Mesothelial cell of epicardium (in vitro differentiated cells): ENCODE data around the gene FAM240A. TPM values are rescaled to one million over a fixed set of nuclear protein-coding genes. Genes with fewer than 3 reads are reported as not detected.

Source experiments
- DNase-seq, 2 experiments: peaks; one replicate each; pipeline ENCODE4 v3.0.0; 2021; ENCODE audit warnings: low spot score in 2 of 2; ENCODE audit not compliant: unreplicated experiment in 2 of 2
- H3K27ac Mint-ChIP-seq: 2 replicates; pipeline ENCODE4 v1.8.0; 2021; ENCODE audit warnings: mixed read lengths
- H3K27me3 Mint-ChIP-seq: 2 replicates; pipeline ENCODE4 v1.8.0; 2021; ENCODE audit warnings: low read depth, mixed read lengths
- H3K36me3 Mint-ChIP-seq: 2 replicates; pipeline ENCODE4 v1.8.0; 2021; ENCODE audit warnings: mixed read lengths
- H3K4me1 Mint-ChIP-seq: 2 replicates; pipeline ENCODE4 v1.8.0; 2021; ENCODE audit warnings: mixed read lengths
- H3K4me3 Mint-ChIP-seq: 2 replicates; pipeline ENCODE4 v1.8.0; 2021; ENCODE audit warnings: mild to moderate bottlenecking, moderate library complexity, mixed read lengths
- H3K9me3 Mint-ChIP-seq: 2 replicates; pipeline ENCODE4 v1.8.0; 2021; ENCODE audit warnings: mixed read lengths
- CTCF ChIP-seq: fragments of 200-600 bp; sonication (generic); IDR thresholded peaks from one replicate; pipeline ENCODE4 v1.5.0; 2021; ENCODE audit warnings: antibody characterized with exemption; ENCODE audit not compliant: unreplicated experiment
- total RNA-seq: library from RNA; stranded (reverse); gene quantifications from 3 replicates; pipeline ENCODE4 v1.2.1, GENCODE V29; 2021

The FAM240A gene
- total RNA-seq, 1 donor from 2014 or later: not detected

- no peaks in the 10 kb centered on the region for H3K9me3 Mint-ChIP-seq
Measured at GRCh38 chr3:46664971-46665762, 52.8 kb downstream of the FAM240A start.

GRCh38 chr3:46665763-46666452, 53.6 kb downstream of the FAM240A start:
- TF ChIP-seq CTCF: no peak
- DNase-seq: peak in 1 of 2 experiments; percentile 29
- peaks cover 29% of the 10 kb centered on the region for H3K4me1 Mint-ChIP-seq
- H3K27me3 Mint-ChIP-seq: no peaks in the 10 kb centered on the region
- no peaks in the 10 kb centered on the region for H3K36me3 Mint-ChIP-seq
- no peak overlapping the region for H3K27ac Mint-ChIP-seq
- H3K9me3 Mint-ChIP-seq: no peaks in the 10 kb centered on the region
- H3K4me3 Mint-ChIP-seq: no peak overlapping the region

More at GRCh38 chr3:46664971-46665762, 52.8 kb downstream of the FAM240A start:
- Mint-ChIP-seq H3K27ac (no peak overlapping the region), H3K4me1 (peaks cover 36% of the 10 kb centered on the region), H3K4me3 (no peak overlapping the region), H3K27me3 (no peaks in the 10 kb centered on the region), H3K36me3 (no peaks in the 10 kb centered on the region)
- no peak for TF ChIP-seq CTCF
- DNase-seq: peak in 1 of 2 experiments; percentile 27

- no peak for TF ChIP-seq CTCF
- DNase-seq: no peak
Measured at GRCh38 chr3:46666453-46666845, 54.1 kb downstream of the FAM240A start.

GRCh38 chr3:46667061-46667621, 54.8 kb downstream of the FAM240A start:
- no peaks in the 10 kb centered on the region for H3K27me3 Mint-ChIP-seq
- H3K9me3 Mint-ChIP-seq: no peaks in the 10 kb centered on the region
- H3K36me3 Mint-ChIP-seq: no peaks in the 10 kb centered on the region
- DNase-seq: peak in 1 of 2 experiments; percentile 36
- no peak overlapping the region for H3K4me3 Mint-ChIP-seq
- no peak for TF ChIP-seq CTCF
- no peak overlapping the region for H3K27ac Mint-ChIP-seq
- H3K4me1 Mint-ChIP-seq: peaks cover 19% of the 10 kb centered on the region

More at GRCh38 chr3:46666453-46666845, 54.1 kb downstream of the FAM240A start:
- Mint-ChIP-seq H3K27me3 (no peaks in the 10 kb centered on the region), H3K4me3 (no peak overlapping the region), H3K27ac (no peak overlapping the region), H3K9me3 (no peaks in the 10 kb centered on the region), H3K4me1 (peaks cover 24% of the 10 kb centered on the region), H3K36me3 (no peaks in the 10 kb centered on the region)

GRCh38 chr3:46667657-46668056, 55.3 kb downstream of the FAM240A start:
- Mint-ChIP-seq H3K27me3 (no peaks in the 10 kb centered on the region), H3K27ac (no peak overlapping the region), H3K4me1 (peaks cover 14% of the 10 kb centered on the region), H3K9me3 (no peaks in the 10 kb centered on the region), H3K36me3 (no peaks in the 10 kb centered on the region), H3K4me3 (no peak overlapping the region)
- TF ChIP-seq CTCF: no peak
- DNase-seq: peak in 1 of 2 experiments; percentile 27
